Measurements from ENCODE around the gene ZBTB20. TPM values are rescaled to one million over a fixed set of nuclear protein-coding genes. Genes with fewer than 3 reads are reported as not detected.

The ZBTB20 gene
- total and polyA plus RNA-seq, 2 of the 4 experiments (the other 2 are of a cell fraction) = 0.75 to 14.7 TPM

DNA sequence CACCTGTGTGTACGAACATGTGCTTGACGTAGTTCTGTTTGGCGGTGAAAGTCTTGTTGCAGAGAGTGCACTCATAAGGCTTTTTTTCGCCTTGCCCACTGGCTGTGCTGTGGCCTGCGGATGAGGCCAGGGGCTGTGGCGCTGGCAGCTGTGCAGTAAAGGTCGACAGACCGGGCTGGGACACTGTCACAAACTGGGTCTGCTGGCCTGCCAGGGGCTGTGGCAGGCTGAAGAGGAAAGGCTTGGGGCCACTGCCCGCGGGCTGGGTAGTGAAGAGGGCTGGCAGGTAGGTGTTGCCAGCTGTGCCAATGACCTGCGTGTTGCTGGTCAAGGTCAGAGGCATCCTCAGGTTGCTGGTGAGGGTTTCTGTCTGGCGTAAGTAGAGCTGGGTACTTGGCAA, 796.8 kb downstream of the ZBTB20 start:
- CTCF ChIA-PET = no interaction called here
- no peak overlapping the region for H3K4me3 ChIP-seq (ENCODE audit: insufficient read depth, low read depth, low read length)
- H3K4me2 ChIP-seq (ENCODE audit: low read depth, low read length) = no peak overlapping the region
- H4K20me1 ChIP-seq (ENCODE audit: insufficient read depth, low read length) = no peaks in the 10 kb centered on the region
- H2AK5ac ChIP-seq (ENCODE audit: low read depth, low read length) = no peak overlapping the region
- H3K36me3 ChIP-seq (ENCODE audit: control insufficient read depth, insufficient read depth, low read length) = peaks cover 21% of the 10 kb centered on the region
- intact Hi-C loops (cut with micrococcal nuclease) (no loop called here), in situ Hi-C loops (cut with MboI; ENCODE audit: low sequenced_read_pairs) (loop anchor here (25.0 kb wide), 1 partner anchor 1462 kb away; no protein-coding TSS in a partner anchor), dilution Hi-C loops (cut with HindIII; ENCODE audit: low sequenced_read_pairs, unreplicated experiment) (no loop called here)
- H3K4ac ChIP-seq (ENCODE audit: low read depth, low read length) = no peak overlapping the region
- no TSS peak for BruUV-seq (replicated peaks)
- no peak for TF ChIP-seq SMC3 (IDR thresholded peaks at IDR 0.05; ENCODE audit: low read depth, low read length)
- TF ChIP-seq, protein P1, sequence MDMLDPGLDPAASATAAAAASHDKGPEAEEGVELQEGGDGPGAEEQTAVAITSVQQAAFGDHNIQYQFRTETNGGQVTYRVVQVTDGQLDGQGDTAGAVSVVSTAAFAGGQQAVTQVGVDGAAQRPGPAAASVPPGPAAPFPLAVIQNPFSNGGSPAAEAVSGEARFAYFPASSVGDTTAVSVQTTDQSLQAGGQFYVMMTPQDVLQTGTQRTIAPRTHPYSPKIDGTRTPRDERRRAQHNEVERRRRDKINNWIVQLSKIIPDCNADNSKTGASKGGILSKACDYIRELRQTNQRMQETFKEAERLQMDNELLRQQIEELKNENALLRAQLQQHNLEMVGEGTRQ (IDR thresholded peaks at IDR 0.05; ENCODE audit: low read depth, low read length) = no peak
- TF ChIP-seq CHD1 (IDR thresholded peaks at IDR 0.05; ENCODE audit: low read depth, low read length) = no peak
- no peak for TF ChIP-seq CEBPB (IDR thresholded peaks at IDR 0.05; ENCODE audit: low read depth, low read length)
- TF ChIP-seq MAZ (IDR thresholded peaks at IDR 0.05; ENCODE audit: borderline replicate concordance, low read depth, low read length) = no peak
- TF ChIP-seq RAD21 (IDR thresholded peaks at IDR 0.05; ENCODE audit: low read length) = no peak
- no peak for TF ChIP-seq MXI1 (IDR thresholded peaks at IDR 0.05; ENCODE audit: borderline replicate concordance, low read depth, low read length)
- POLR2A ChIA-PET (ENCODE audit: unreplicated experiment) = no interaction called here
- H4K5ac ChIP-seq (ENCODE audit: low read depth, low read length) = no peak overlapping the region
- H2AK9ac ChIP-seq (replicated peaks; ENCODE audit: low read depth, low read length, poor library complexity) = no peak overlapping the region
- H4K8ac ChIP-seq (ENCODE audit: low read depth in 2 of 2, low read length in 2 of 2) = no peak overlapping the region
- peaks cover 8% of the 10 kb centered on the region; the same call in 1 of the 2 replicates for H3K9me1 ChIP-seq (ENCODE audit: insufficient read depth, low read length)
- H3K9ac ChIP-seq (ENCODE audit: low read depth, low read length) = no peak overlapping the region
- ATAC-seq (ENCODE audit: low read depth) = no peak
- no peak overlapping the region for H2AFZ ChIP-seq (replicated peaks; ENCODE audit: low read length, poor library complexity)
- H3K27me3 ChIP-seq (ENCODE audit: control insufficient read depth, insufficient read depth, low read length) = no peaks in the 10 kb centered on the region
- no peak overlapping the region for H2BK20ac ChIP-seq (ENCODE audit: low read depth, low read length)
- H3K18ac ChIP-seq (ENCODE audit: low read depth, low read length) = no peak overlapping the region
- H3K23ac ChIP-seq (ENCODE audit: low read depth, low read length) = no peak overlapping the region
- H3K14ac ChIP-seq (replicated peaks; ENCODE audit: low read depth, low read length) = no peak overlapping the region
- 100% methylated on average over 2 of the region's 12 CpGs; no CpG with 5 or more reads in 1 of the 2 experiments for WGBS, 2 experiments (ENCODE audit: extremely low coverage in 2 of 2, insufficient read length in 1 of 2)
- DNase-seq = no peak
- no peak overlapping the region for H2BK15ac ChIP-seq (ENCODE audit: low read depth, low read length)
- H2BK5ac ChIP-seq (ENCODE audit: low read depth, low read length, poor library complexity, severe bottlenecking) = no peak overlapping the region
- H3K27ac ChIP-seq (ENCODE audit: insufficient read depth, low read length) = no peak overlapping the region
- no peaks in the 10 kb centered on the region for H3K4me1 ChIP-seq (ENCODE audit: control insufficient read depth, insufficient read depth, low read length)
- H3K9me3 ChIP-seq (ENCODE audit: control insufficient read depth, insufficient read depth, low read length) = no peaks in the 10 kb centered on the region; the same call in 1 of the 2 replicates
- H3K79me1 ChIP-seq (ENCODE audit: low read depth in 1 of 2, low read length in 2 of 2) = peaks cover 0 to 4% of the 10 kb centered on the region in 2 experiments; a peak in 2 of 4 replicates
- no peak overlapping the region for H2BK120ac ChIP-seq (ENCODE audit: low read depth, low read length)
- H4K91ac ChIP-seq (ENCODE audit: insufficient read depth, low read depth, low read length) = no peak overlapping the region
- H3K56ac ChIP-seq (ENCODE audit: extremely low read depth, insufficient read depth, low read length) = no peak overlapping the region

Data from IMR-90 (cell line).